ENCODE results near the gene APLP1. TPM values are rescaled to one million over a fixed set of nuclear protein-coding genes. Genes with fewer than 3 reads are reported as not detected.

APLP1 gene
- polyA plus RNA-seq, 2 of the 4 experiments (the other 2 are of a cell fraction), result 54.7 to 60.4 TPM

DNA sequence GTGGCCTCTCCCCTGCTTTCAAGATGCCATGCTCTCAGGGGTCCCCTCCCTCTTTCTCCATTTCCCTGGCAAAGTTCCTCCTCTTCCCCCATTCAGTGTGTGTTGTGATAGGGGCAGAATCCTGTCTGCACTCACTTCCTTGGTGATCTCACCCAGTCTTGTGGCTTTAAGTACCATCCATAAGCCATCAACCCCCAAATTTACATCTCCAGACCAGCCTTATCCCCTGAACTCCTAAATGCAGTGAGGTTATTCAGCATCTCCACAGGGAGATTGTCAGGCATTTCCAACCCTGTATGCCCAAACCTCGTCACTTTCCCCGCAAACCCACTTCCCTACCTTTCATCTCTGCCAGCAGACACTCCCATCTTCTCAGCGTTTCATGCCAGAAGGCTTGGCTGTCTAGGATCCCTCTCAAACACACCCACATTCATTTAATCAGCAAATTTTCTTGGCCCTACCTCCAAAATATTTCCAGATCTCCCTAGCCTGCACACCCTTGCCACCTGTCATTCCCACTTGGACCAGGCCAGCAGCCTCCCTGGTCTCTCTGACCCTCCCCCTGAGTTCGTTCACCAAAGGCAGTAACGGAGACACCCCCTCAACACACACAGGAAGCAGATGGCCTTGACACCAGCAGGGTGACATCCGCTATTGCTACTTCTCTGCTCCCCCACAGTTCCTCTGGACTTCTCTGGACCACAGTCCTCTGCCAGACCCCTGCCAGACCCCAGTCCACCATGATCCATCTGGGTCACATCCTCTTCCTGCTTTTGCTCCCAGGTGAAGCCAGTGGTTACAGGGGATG, 33.7 kb downstream of the APLP1 start, which contains the start of gene HCST (continued):
- TF ChIP-seq, protein P1, sequence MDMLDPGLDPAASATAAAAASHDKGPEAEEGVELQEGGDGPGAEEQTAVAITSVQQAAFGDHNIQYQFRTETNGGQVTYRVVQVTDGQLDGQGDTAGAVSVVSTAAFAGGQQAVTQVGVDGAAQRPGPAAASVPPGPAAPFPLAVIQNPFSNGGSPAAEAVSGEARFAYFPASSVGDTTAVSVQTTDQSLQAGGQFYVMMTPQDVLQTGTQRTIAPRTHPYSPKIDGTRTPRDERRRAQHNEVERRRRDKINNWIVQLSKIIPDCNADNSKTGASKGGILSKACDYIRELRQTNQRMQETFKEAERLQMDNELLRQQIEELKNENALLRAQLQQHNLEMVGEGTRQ (IDR thresholded peaks at IDR 0.05), result no peak
- no peak for TF ChIP-seq PHF8 (IDR thresholded peaks at IDR 0.05; ENCODE audit: borderline replicate concordance, low read depth)

DNA sequence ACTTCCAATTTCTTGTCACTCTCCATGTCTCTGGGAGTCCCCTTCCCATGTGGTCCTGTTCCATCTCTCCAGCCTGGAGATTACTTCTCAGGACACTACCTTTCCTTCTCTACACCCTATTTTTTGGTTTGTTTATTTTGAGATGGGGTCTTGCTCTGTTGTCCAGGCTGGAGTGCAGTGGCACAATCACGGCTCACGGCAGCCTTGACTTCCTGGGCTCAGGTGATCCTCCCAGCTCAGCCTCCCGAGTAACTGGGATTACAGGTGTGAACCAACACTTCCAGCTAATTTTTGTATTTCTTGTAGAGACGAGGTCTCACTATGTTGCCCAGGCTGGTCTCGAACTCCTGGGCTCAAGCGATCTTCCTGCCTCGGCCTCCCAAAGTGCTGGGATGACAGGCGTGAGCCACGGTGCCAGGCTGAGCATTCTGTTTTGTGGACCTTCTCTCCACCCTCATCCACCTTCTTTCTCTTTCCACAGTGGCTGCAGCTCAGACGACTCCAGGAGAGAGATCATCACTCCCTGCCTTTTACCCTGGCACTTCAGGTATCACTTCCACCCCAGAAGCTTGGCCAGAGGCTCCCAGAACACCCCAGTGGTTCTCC, 34.6 kb downstream of the APLP1 start:
- FAIRE-seq, result no peak
- ChIA-PET POLR2A (no interaction called here), CTCF (interaction anchor here (0.9 to 4.9 kb wide), 4 partner anchors 12 to 28 kb away, joined by 3 to 29 read pairs (median 12); no protein-coding TSS in a partner anchor)
- DNase-seq (ENCODE audit: low read depth in 1 of 2, low spot score in 1 of 2), result no peak
- peak overlapping the region; percentile 53 to 70; a peak in 5 of 6 replicates for H3K27ac ChIP-seq
- peaks cover 33% of the 10 kb centered on the region for H3K4me1 ChIP-seq
- WGBS (ENCODE audit: missing lambda C conversion rate), result 74% methylated on average over 10 of the region's 10 CpGs
- H3K4me3 ChIP-seq, result peak overlapping the region; percentile 34
- ATAC-seq, result no peak
- no peaks in the 10 kb centered on the region for H3K9me3 ChIP-seq
- H3K4me2 ChIP-seq, result peak overlapping the region; percentile 82
- TF ChIP-seq HDAC2 (IDR thresholded peaks at IDR 0.05), result no peak
- no peak for TF ChIP-seq JUN (IDR thresholded peaks at IDR 0.05)
- TF ChIP-seq BHLHE40 (IDR thresholded peaks at IDR 0.05; ENCODE audit: low read depth, low read length), result no peak
- no peak for TF ChIP-seq RCOR1 (IDR thresholded peaks at IDR 0.05; ENCODE audit: low read depth, low read length)
- TF ChIP-seq NFE2L2 (conservative IDR thresholded peaks at IDR 0.05; ENCODE audit: low read length), result no peak
- TF ChIP-seq, protein P2, sequence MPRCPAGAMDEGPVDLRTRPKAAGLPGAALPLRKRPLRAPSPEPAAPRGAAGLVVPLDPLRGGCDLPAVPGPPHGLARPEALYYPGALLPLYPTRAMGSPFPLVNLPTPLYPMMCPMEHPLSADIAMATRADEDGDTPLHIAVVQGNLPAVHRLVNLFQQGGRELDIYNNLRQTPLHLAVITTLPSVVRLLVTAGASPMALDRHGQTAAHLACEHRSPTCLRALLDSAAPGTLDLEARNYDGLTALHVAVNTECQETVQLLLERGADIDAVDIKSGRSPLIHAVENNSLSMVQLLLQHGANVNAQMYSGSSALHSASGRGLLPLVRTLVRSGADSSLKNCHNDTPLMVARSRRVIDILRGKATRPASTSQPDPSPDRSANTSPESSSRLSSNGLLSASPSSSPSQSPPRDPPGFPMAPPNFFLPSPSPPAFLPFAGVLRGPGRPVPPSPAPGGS (IDR thresholded peaks at IDR 0.05), result no peak
- TF ChIP-seq CHD2 (IDR thresholded peaks at IDR 0.05; ENCODE audit: low read length, partially characterized antibody), result no peak
- TF ChIP-seq HOXA7 (CRISPR knock-in tag; IDR thresholded peaks at IDR 0.05), result no peak
- TF ChIP-seq, protein P3, sequence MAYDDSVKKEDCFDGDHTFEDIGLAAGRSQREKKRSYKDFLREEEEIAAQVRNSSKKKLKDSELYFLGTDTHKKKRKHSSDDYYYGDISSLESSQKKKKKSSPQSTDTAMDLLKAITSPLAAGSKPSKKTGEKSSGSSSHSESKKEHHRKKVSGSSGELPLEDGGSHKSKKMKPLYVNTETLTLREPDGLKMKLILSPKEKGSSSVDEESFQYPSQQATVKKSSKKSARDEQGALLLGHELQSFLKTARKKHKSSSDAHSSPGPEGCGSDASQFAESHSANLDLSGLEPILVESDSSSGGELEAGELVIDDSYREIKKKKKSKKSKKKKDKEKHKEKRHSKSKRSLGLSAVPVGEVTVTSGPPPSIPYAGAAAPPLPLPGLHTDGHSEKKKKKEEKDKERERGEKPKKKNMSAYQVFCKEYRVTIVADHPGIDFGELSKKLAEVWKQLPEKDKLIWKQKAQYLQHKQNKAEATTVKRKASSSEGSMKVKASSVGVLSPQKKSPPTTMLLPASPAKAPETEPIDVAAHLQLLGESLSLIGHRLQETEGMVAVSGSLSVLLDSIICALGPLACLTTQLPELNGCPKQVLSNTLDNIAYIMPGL (CRISPR knock-in tag; IDR thresholded peaks at IDR 0.05; ENCODE audit: borderline replicate concordance), result no peak
- no peak for TF ChIP-seq ESRRA (IDR thresholded peaks at IDR 0.05; ENCODE audit: borderline replicate concordance, low read length)
- no peak for TF ChIP-seq PHF8 (IDR thresholded peaks at IDR 0.05; ENCODE audit: borderline replicate concordance, low read depth)
- TF ChIP-seq TFCP2L1 (CRISPR knock-in tag; IDR thresholded peaks at IDR 0.05), result no peak
- no peak for TF ChIP-seq CBX2 (IDR thresholded peaks at IDR 0.05; ENCODE audit: borderline replicate concordance, low read depth)

DNA sequence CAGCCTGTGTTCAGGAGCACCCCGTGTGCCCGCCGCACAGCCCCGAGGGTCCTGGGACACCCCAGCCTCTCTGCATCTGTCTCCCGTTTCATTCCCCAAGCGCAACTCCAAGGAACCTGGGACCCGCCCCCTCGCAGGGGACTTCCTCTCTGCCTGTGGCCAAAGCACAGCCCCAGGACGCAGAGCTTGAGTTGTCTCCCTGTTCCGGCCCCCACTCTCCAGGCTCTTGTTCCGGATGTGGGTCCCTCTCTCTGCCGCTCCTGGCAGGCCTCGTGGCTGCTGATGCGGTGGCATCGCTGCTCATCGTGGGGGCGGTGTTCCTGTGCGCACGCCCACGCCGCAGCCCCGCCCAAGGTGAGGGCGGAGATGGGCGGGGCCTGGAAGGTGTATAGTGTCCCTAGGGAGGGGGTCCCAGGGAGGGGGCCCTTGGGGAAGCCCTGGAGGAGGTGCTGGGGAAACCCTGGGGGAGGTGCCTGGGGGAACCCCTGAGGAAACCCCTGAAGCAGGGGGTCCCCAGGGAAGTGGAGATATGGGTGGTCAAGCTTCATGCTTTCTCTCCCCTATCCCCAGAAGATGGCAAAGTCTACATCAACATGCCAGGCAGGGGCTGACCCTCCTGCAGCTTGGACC, 35.3 kb downstream of the APLP1 start:
- H3K27ac ChIP-seq, result peak overlapping the region; percentile 53 to 70; a peak in 5 of 6 replicates
- POLR2A ChIA-PET, result no interaction called here
- FAIRE-seq (no peak), ATAC-seq (peak; percentile 12 to 29; a peak in 3 of 6 replicates), DNase-seq (ENCODE audit: low read depth in 1 of 2, low spot score in 1 of 2) (peak; percentile 68 to 76)
- peaks cover 30% of the 10 kb centered on the region for H3K4me1 ChIP-seq
- peak overlapping the region; percentile 82 for H3K4me2 ChIP-seq
- WGBS (ENCODE audit: missing lambda C conversion rate), result 14% methylated on average over 24 of the region's 24 CpGs
- CTCF ChIA-PET, result interaction anchor here (0.7 to 4.9 kb wide), 7 partner anchors 8 to 68 kb away, joined by 3 to 29 read pairs (median 5); no protein-coding TSS in a partner anchor
- H3K9me3 ChIP-seq, result no peaks in the 10 kb centered on the region
- H3K4me3 ChIP-seq, result peak overlapping the region; percentile 34
- TF ChIP-seq, protein P4, sequence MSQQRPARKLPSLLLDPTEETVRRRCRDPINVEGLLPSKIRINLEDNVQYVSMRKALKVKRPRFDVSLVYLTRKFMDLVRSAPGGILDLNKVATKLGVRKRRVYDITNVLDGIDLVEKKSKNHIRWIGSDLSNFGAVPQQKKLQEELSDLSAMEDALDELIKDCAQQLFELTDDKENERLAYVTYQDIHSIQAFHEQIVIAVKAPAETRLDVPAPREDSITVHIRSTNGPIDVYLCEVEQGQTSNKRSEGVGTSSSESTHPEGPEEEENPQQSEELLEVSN (IDR thresholded peaks at IDR 0.05; ENCODE audit: borderline replicate concordance, low read depth), result peak; percentile 68
- TF ChIP-seq, protein P5, sequence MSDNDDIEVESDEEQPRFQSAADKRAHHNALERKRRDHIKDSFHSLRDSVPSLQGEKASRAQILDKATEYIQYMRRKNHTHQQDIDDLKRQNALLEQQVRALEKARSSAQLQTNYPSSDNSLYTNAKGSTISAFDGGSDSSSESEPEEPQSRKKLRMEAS (IDR thresholded peaks at IDR 0.05), result peak; percentile 82
- TF ChIP-seq SREBF2 (IDR thresholded peaks at IDR 0.05), result no peak
- TF ChIP-seq POLR2A (IDR thresholded peaks at IDR 0.05; ENCODE audit: low read length), result peak; percentile 45
